HEK293 (cell line): ENCODE measurements around the gene MMAB.

ENCODE experiments used
- CTCF ChIA-PET: fragments of 350-600 bp; formaldehyde crosslinking; extraction: SDS; loops from one replicate; lab custom pipeline; 2021; ENCODE audit warnings: antibody characterized with exemption; lab: Yijun Ruan, JAX
- POLR2A ChIA-PET: fragments of 300-600 bp; formaldehyde crosslinking; extraction: SDS; loops from one replicate; lab custom pipeline; 2020; ENCODE audit warnings: antibody characterized with exemption, inconsistent platforms; lab: Yijun Ruan, JAX
- H3K27ac ChIP-seq: fragments of 200-500 bp; sonication (Bioruptor generic); 2 replicates; pipeline ENCODE4 v1.5.1; 2014; ENCODE audit warnings: low read depth, low read length, control low read depth, inconsistent platforms; ENCODE audit errors: extremely low read depth
- H3K36me3 ChIP-seq, 2 experiments: fragments of 200-500 bp in 1 of 2; sonication (Bioruptor generic) in 1 of 2; 1 replicate in 1 of 2; 2 replicates in 1 of 2; pipeline ENCODE4 v1.5.1; 2014 to 2017; ENCODE audit warnings: inconsistent platforms in 2 of 2, low read length in 2 of 2; ENCODE audit not compliant: control insufficient read depth in 2 of 2, insufficient read depth in 1 of 2
- H3K4me1 ChIP-seq: fragments of 200-500 bp; sonication (Bioruptor generic); 2 replicates; pipeline ENCODE4 v1.5.1; 2014; ENCODE audit warnings: mild to moderate bottlenecking, low read length, inconsistent platforms; ENCODE audit not compliant: control insufficient read depth, insufficient read depth
- H3K4me3 ChIP-seq: 2 replicates; pipeline ENCODE4 v1.5.1; 2011; ENCODE audit warnings: low read depth, mild to moderate bottlenecking, control low read depth, low read length, moderate library complexity
- H3K9me3 ChIP-seq: fragments of 200-500 bp; sonication (Bioruptor generic); 2 replicates; pipeline ENCODE4 v1.5.1; 2014; ENCODE audit warnings: low read depth, low read length, inconsistent platforms; ENCODE audit not compliant: control insufficient read depth, insufficient read depth
- CTCF ChIP-seq: fragments of 450-650 bp; formaldehyde crosslinking; IDR thresholded peaks from 2 replicates; pipeline ENCODE4 v1.5.1; 2016; ENCODE audit warnings: missing biosample characterization, missing genetic modification characterization
- GLIS2 ChIP-seq: fragments of 450-650 bp; formaldehyde crosslinking; IDR thresholded peaks from 2 replicates; pipeline ENCODE4 v1.5.1; 2016; ENCODE audit warnings: missing biosample characterization, missing genetic modification characterization
- PBX3 ChIP-seq: sonication (generic); formaldehyde crosslinking; IDR thresholded peaks from 2 replicates; pipeline ENCODE4 v1.8.1; 2022; ENCODE audit warnings: mild to moderate bottlenecking, moderate library complexity, missing genetic modification reagents
- SP3 ChIP-seq: fragments of 450-650 bp; formaldehyde crosslinking; IDR thresholded peaks from 2 replicates; pipeline ENCODE4 v1.5.1; 2016; ENCODE audit warnings: missing biosample characterization, missing genetic modification characterization
- ZBTB17 ChIP-seq: fragments of 450-650 bp; formaldehyde crosslinking; IDR thresholded peaks from 2 replicates; pipeline ENCODE4 v1.5.1; 2016; ENCODE audit warnings: missing biosample characterization, missing genetic modification characterization
- ZBTB26 ChIP-seq: fragments of 450-650 bp; formaldehyde crosslinking; optimal IDR thresholded peaks from 2 replicates; pipeline ENCODE3; 2016; ENCODE audit warnings: missing biosample characterization, mild to moderate bottlenecking, missing genetic modification characterization
- ZFP3 ChIP-seq: fragments of 450-650 bp; formaldehyde crosslinking; IDR thresholded peaks from 2 replicates; pipeline ENCODE4 v1.5.1; 2016; ENCODE audit warnings: low read depth, missing biosample characterization, missing genetic modification characterization
- ZNF155 ChIP-seq: fragments of 450-650 bp; formaldehyde crosslinking; IDR thresholded peaks from 2 replicates; pipeline ENCODE4 v1.5.1; 2016; ENCODE audit warnings: missing biosample characterization, missing genetic modification characterization
- ZNF184 ChIP-seq: fragments of 450-650 bp; IDR thresholded peaks from 2 replicates; pipeline ENCODE4 v1.5.1; 2018; ENCODE audit warnings: missing biosample characterization, mild to moderate bottlenecking, missing genetic modification characterization
- ZNF223 ChIP-seq: fragments of 450-650 bp; formaldehyde crosslinking; IDR thresholded peaks from 2 replicates; pipeline ENCODE4 v1.5.1; 2016; ENCODE audit warnings: missing biosample characterization, missing genetic modification characterization
- ZNF23 ChIP-seq: fragments of 450-650 bp; formaldehyde crosslinking; IDR thresholded peaks from 2 replicates; pipeline ENCODE4 v1.5.1; 2016; ENCODE audit warnings: missing biosample characterization, missing genetic modification characterization, borderline replicate concordance
- ZNF530 ChIP-seq: fragments of 450-650 bp; formaldehyde crosslinking; IDR thresholded peaks from 2 replicates; pipeline ENCODE4 v1.5.1; 2016; ENCODE audit warnings: low read depth, missing biosample characterization, missing genetic modification characterization
- ZNF658 ChIP-seq: fragments of 450-650 bp; formaldehyde crosslinking; IDR thresholded peaks from 2 replicates; pipeline ENCODE4; 2016; ENCODE audit warnings: missing biosample characterization, missing genetic modification characterization
- ZNF701 ChIP-seq: fragments of 450-650 bp; formaldehyde crosslinking; IDR thresholded peaks from 2 replicates; pipeline ENCODE4 v1.5.1; 2016; ENCODE audit warnings: missing biosample characterization, missing genetic modification characterization
- ZNF776 ChIP-seq: fragments of 450-650 bp; formaldehyde crosslinking; IDR thresholded peaks from 2 replicates; pipeline ENCODE4 v1.5.0; 2017; ENCODE audit warnings: missing biosample characterization, missing genetic modification characterization, borderline replicate concordance
- ZNF843 ChIP-seq: fragments of 450-650 bp; formaldehyde crosslinking; IDR thresholded peaks from 2 replicates; pipeline ENCODE4 v1.5.1; 2016; ENCODE audit warnings: missing biosample characterization, missing genetic modification characterization
- ZXDB ChIP-seq: fragments of 450-650 bp; formaldehyde crosslinking; IDR thresholded peaks from 2 replicates; pipeline ENCODE4 v1.5.1; 2016; ENCODE audit warnings: missing biosample characterization, missing genetic modification characterization
- TF ChIP-seq, protein P1 (sequence below): fragments of 450-650 bp; formaldehyde crosslinking; IDR thresholded peaks from 2 replicates; pipeline ENCODE4 v1.5.1; 2017; ENCODE audit warnings: missing biosample characterization, missing genetic modification characterization
- TF ChIP-seq, protein P2 (sequence below): fragments of 450-650 bp; formaldehyde crosslinking; IDR thresholded peaks from 2 replicates; pipeline ENCODE4 v1.5.1; 2016; ENCODE audit warnings: missing biosample characterization, missing genetic modification characterization

Gene MMAB

GRCh38 chr12:109542014-109542413, 31.3 kb downstream of the MMAB start:
- POLR2A ChIA-PET, result no interaction called here
- TF ChIP-seq, protein P1, sequence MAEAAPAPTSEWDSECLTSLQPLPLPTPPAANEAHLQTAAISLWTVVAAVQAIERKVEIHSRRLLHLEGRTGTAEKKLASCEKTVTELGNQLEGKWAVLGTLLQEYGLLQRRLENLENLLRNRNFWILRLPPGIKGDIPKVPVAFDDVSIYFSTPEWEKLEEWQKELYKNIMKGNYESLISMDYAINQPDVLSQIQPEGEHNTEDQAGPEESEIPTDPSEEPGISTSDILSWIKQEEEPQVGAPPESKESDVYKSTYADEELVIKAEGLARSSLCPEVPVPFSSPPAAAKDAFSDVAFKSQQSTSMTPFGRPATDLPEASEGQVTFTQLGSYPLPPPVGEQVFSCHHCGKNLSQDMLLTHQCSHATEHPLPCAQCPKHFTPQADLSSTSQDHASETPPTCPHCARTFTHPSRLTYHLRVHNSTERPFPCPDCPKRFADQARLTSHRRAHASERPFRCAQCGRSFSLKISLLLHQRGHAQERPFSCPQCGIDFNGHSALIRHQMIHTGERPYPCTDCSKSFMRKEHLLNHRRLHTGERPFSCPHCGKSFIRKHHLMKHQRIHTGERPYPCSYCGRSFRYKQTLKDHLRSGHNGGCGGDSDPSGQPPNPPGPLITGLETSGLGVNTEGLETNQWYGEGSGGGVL (tag by site-specific recombination), result no peak
- TF ChIP-seq ZNF223 (tag by site-specific recombination) (no peak), ZNF776 (tag by site-specific recombination) (no peak), ZNF701 (tag by site-specific recombination) (no peak), SP3 (no peak), PBX3 (CRISPR knock-in tag) (no peak), ZNF658 (tag by site-specific recombination) (no peak), ZBTB26 (tag by site-specific recombination) (no peak), GLIS2 (tag by site-specific recombination) (no peak), CTCF (tag by site-specific recombination) (no peak), ZNF184 (tag by site-specific recombination) (no peak), ZFP3 (tag by site-specific recombination) (no peak), ZXDB (tag by site-specific recombination) (no peak), ZNF23 (tag by site-specific recombination) (peak; percentile 83; the same call in 1 of the 2 replicates), ZBTB17 (tag by site-specific recombination) (peak; percentile 74), ZNF155 (tag by site-specific recombination) (no peak)
- TF ChIP-seq, protein P2, sequence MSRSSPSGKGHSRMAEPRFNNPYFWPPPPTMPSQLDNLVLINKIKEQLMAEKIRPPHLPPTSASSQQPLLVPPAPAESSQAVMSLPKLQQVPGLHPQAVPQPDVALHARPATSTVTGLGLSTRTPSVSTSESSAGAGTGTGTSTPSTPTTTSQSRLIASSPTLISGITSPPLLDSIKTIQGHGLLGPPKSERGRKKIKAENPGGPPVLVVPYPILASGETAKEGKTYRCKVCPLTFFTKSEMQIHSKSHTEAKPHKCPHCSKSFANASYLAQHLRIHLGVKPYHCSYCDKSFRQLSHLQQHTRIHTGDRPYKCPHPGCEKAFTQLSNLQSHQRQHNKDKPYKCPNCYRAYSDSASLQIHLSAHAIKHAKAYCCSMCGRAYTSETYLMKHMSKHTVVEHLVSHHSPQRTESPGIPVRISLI, result no peak
- Histone ChIP-seq H3K36me3 (no peaks in the 10 kb centered on the region), H3K4me1 (no peaks in the 10 kb centered on the region), H3K27ac (no peak overlapping the region), H3K4me3 (no peak overlapping the region), H3K9me3 (no peaks in the 10 kb centered on the region)
- CTCF ChIA-PET, result interaction anchor here (0.7 kb wide), 1 partner anchor 22 kb away, joined by 3 read pairs; no protein-coding TSS in a partner anchor

DNA sequence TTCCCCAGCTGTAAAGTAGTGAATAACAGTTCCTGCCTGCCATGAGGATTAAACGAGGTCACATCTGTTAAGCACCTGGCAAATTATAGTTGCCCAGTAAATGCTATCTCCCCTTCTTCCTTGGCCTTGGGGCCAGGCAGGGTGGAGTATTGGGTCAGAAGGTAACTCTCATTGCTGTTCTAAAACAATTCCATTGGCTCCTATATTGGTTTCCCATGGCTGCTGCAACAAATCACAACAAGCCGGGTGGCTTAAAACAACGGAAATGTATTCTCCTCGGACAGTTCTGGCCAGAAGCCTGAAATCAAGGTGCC, 31.9 kb downstream of the MMAB start:
- ChIA-PET POLR2A (no interaction called here), CTCF (no interaction called here)
- no peaks in the 10 kb centered on the region for H3K36me3 ChIP-seq
- H3K9me3 ChIP-seq, result no peaks in the 10 kb centered on the region
- H3K4me3 ChIP-seq, result no peak overlapping the region
- H3K4me1 ChIP-seq, result no peaks in the 10 kb centered on the region
- no peak for TF ChIP-seq ZNF530 (tag by site-specific recombination)
- TF ChIP-seq ZFP3 (tag by site-specific recombination), result no peak
- TF ChIP-seq ZNF843 (tag by site-specific recombination), result no peak
- TF ChIP-seq, all 188 proteins: peak for 0
- H3K27ac ChIP-seq, result no peak overlapping the region
